GM21786 (cell line): ENCODE results near the gene LTC4S.

Source experiments
- ATAC-seq: cut with Tn5 transposase; IDR thresholded peaks from one replicate; pipeline ENCODE4 v1.9.1; 2021; ENCODE audit not compliant: unreplicated experiment

Gene LTC4S

GRCh38 chr5:179840766-179841165, 47.0 kb downstream of the LTC4S start:
- no peak for ATAC-seq

DNA sequence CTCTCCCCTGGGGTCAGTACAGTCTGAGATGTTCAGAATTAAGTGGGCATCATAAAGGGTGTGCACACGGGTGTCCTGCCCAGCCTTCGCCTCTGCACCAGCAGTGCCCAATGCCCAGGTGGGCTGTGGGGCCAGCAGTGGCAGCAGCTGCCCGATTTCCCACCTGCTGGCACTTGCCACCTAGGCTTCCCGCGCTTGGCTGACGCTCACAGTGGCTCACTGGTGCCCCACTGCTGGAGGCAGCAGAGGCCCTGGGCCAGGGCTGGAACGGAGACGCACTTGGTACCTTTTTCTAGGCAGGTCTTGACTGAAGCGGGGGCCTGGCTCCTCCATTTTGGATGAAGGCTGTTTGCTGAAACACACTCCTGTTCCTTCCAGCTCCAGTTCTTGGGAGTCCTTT, 47.8 kb downstream of the LTC4S start:
- no peak for ATAC-seq
